B cell (primary cell): ENCODE data around the gene CTSO. TPM values are rescaled to one million over a fixed set of nuclear protein-coding genes. Genes with fewer than 3 reads are reported as not detected.

Source experiments
- ATAC-seq: fragments of 200-7000 bp; cut with Tn5 transposase; one replicate; pipeline ENCODE4 v1.10.0; 2021; ENCODE audit warnings: low read depth, mild to moderate bottlenecking, moderate number of reproducible peaks, moderate library complexity
- CTCF ChIA-PET: fragments of 350-600 bp; sonication (Branson Sonifier 250); formaldehyde crosslinking; loops from one replicate; lab custom pipeline; 2021; ENCODE audit warnings: antibody characterized with exemption, inconsistent platforms; lab: Charles Lee
- POLR2A ChIA-PET: fragments of 350-600 bp; sonication (Branson Sonifier 250); formaldehyde crosslinking; loops from one replicate; lab custom pipeline; 2021; ENCODE audit warnings: antibody characterized with exemption; lab: Charles Lee
- DNase-seq: peaks from one replicate; pipeline ENCODE4 v3.0.0; 2013
- H2AFZ ChIP-seq: 2 replicates; pipeline ENCODE4 v1.6.1; 2012; ENCODE audit warnings: mild to moderate bottlenecking, low read depth, low read length; ENCODE audit not compliant: insufficient read depth, poor library complexity, severe bottlenecking
- H3K27ac ChIP-seq, 2 donors: 1 replicate in 1 of 2; 2 replicates in 1 of 2; pipeline ENCODE4 v1.5.1; 2012 to 2013; ENCODE audit warnings: low read length in 2 of 2, mild to moderate bottlenecking in 2 of 2, moderate library complexity in 1 of 2
- H3K27me3 ChIP-seq, 4 experiments: fragments of 200-600 bp in 1 of 4; sonication (generic) in 1 of 4; replicated peaks in 1 of 4; 1 replicate in 2 of 4; 2 replicates in 2 of 4; pipeline versions ENCODE4 v1.6.1 to v1.7.0; 2013 to 2016; ENCODE audit warnings: low read length in 3 of 4, mild to moderate bottlenecking in 2 of 4, mixed read lengths in 1 of 4, moderate library complexity in 1 of 4; ENCODE audit not compliant: insufficient read depth in 4 of 4, control insufficient read depth in 3 of 4; ENCODE audit errors: control extremely low read depth in 1 of 4
- H3K36me3 ChIP-seq, 2 experiments: replicated peaks in 1 of 2; 1 replicate in 1 of 2; 2 replicates in 1 of 2; pipeline versions ENCODE4 v1.6.1 to v1.7.1; 2013; ENCODE audit warnings: low read length in 1 of 2; ENCODE audit not compliant: insufficient read depth in 2 of 2, control insufficient read depth in 1 of 2; ENCODE audit errors: control extremely low read depth in 1 of 2, extremely low read depth in 1 of 2
- H3K4me1 ChIP-seq, 2 donors: fragments of 200-600 bp in 1 of 2; sonication (generic) in 1 of 2; 1 replicate in 1 of 2; 2 replicates in 1 of 2; pipeline versions ENCODE4 v1.5.1 to v1.6.1; 2013 to 2017; ENCODE audit warnings: low read length in 2 of 2; ENCODE audit not compliant: control insufficient read depth in 2 of 2, insufficient read depth in 2 of 2
- H3K4me2 ChIP-seq: replicated peaks from 2 replicates; pipeline ENCODE3; 2012; ENCODE audit warnings: mild to moderate bottlenecking, low read depth, low read length; ENCODE audit not compliant: poor library complexity, severe bottlenecking
- H3K4me3 ChIP-seq, 5 experiments: fragments of 200-600 bp in 1 of 5; sonication (generic) in 1 of 5; 1 replicate in 3 of 5; 2 replicates in 2 of 5; pipeline versions ENCODE4 v1.5.1 to v1.7.0; 2011 to 2016; ENCODE audit warnings: low read length in 4 of 5, mild to moderate bottlenecking in 4 of 5, low read depth in 2 of 5, control low read depth in 1 of 5, moderate library complexity in 1 of 5; ENCODE audit not compliant: insufficient read depth in 1 of 5; ENCODE audit errors: control extremely low read depth in 1 of 5, extremely low read depth in 1 of 5
- H3K79me2 ChIP-seq: fragments of 200-600 bp; sonication (generic); one replicate; pipeline ENCODE4 v1.6.0; 2016; ENCODE audit warnings: low read length; ENCODE audit not compliant: control insufficient read depth, insufficient read depth
- H3K9ac ChIP-seq: fragments of 200-600 bp; sonication (generic); 2 replicates; pipeline ENCODE4 v1.6.1; 2017; ENCODE audit warnings: mild to moderate bottlenecking, low read length, moderate library complexity
- H3K9me3 ChIP-seq, 3 donors: one replicate each; pipeline versions ENCODE4 v1.6.1 to v1.7.1; 2013; ENCODE audit warnings: low read length in 2 of 3; ENCODE audit not compliant: control insufficient read depth in 2 of 3, insufficient read depth in 1 of 3; ENCODE audit errors: control extremely low read depth in 1 of 3
- H4K20me1 ChIP-seq: 2 replicates; pipeline ENCODE4 v1.6.0; 2012; ENCODE audit warnings: mild to moderate bottlenecking, low read length; ENCODE audit not compliant: insufficient read depth, control insufficient read depth, poor library complexity, severe bottlenecking
- H3K27ac Mint-ChIP-seq: one replicate; pipeline ENCODE4 v1.8.0; 2021; ENCODE audit warnings: mixed read lengths
- H3K27me3 Mint-ChIP-seq: one replicate; pipeline ENCODE4 v1.8.0; 2021; ENCODE audit warnings: mixed read lengths
- H3K4me1 Mint-ChIP-seq: one replicate; pipeline ENCODE4 v1.8.0; 2021; ENCODE audit warnings: mixed read lengths
- H3K4me3 Mint-ChIP-seq: one replicate; pipeline ENCODE4 v1.8.0; 2021; ENCODE audit warnings: mixed read lengths
- H3K9me3 Mint-ChIP-seq: one replicate; pipeline ENCODE4 v1.8.0; 2022; ENCODE audit warnings: mixed read lengths; ENCODE audit not compliant: insufficient read depth
- CTCF ChIP-seq: fragments of 200-600 bp; IDR thresholded peaks from one replicate; pipeline ENCODE4 v1.8.0; 2022; ENCODE audit warnings: antibody characterized with exemption, mild to moderate bottlenecking
- EZH2 ChIP-seq: IDR thresholded peaks from 2 replicates; pipeline ENCODE4 v1.6.1; 2012; ENCODE audit warnings: borderline replicate concordance, low read depth, mild to moderate bottlenecking, moderate library complexity, low read length; ENCODE audit not compliant: insufficient read depth, poor library complexity, severe bottlenecking
- WGBS: methylation state at CpG from one replicate; pipeline ENCODE4 v1.1.5; 2013; ENCODE audit warnings: missing lambda C conversion rate; ENCODE audit not compliant: insufficient coverage; 5-methylcytosine and 5-hydroxymethylcytosine counted together
- intact Hi-C: fragments of 100-400 bp; cut with micrococcal nuclease; formaldehyde crosslinking; loops from one replicate; pipeline ENCODE4 v1.10.0; 2022
- polyA plus RNA-seq: library from polyadenylated mRNA; depleted of rRNA; stranded (reverse); fragments of >200 nt; gene quantifications from 2 replicates; pipeline ENCODE4 v1.2.3, GENCODE V29; 2012
- total RNA-seq, 2 donors: library from RNA; stranded (reverse); fragments of 120-200 nt in 1 of 2; gene quantifications; 1 replicate in 1 of 2; 2 replicates in 1 of 2; pipeline versions ENCODE4 v1.2.3 to v1.2.4, GENCODE V29; 2013 to 2022

CTSO gene
- total and polyA plus RNA-seq, 2 donors (not counting 1 experiment from before 2014, with no cell fraction given), result 8.5 to 15.5 TPM

GRCh38 chr4:155946486-155946885 is 7.2 kb downstream of the CTSO start:
- intact Hi-C loops, result no loop called here

GRCh38 chr4:155944516-155944915 is 9.2 kb downstream of the CTSO start:
- ChIA-PET CTCF (interaction anchor here (0.7 to 1.9 kb wide), 2 partner anchors 9 to 530 kb away, joined by 4 to 11 read pairs; partner anchors contain the start of gene CTSO), POLR2A (no interaction called here)
- ATAC-seq (no peak), DNase-seq (no peak)
- Histone ChIP-seq H4K20me1 (no peaks in the 10 kb centered on the region), H3K9me3 (no peaks in the 10 kb centered on the region), H3K27ac (no peak overlapping the region), H2AFZ (no peak overlapping the region), H3K36me3 (peaks cover 8 to 15% of the 10 kb centered on the region in 2 experiments), H3K4me1 (no peaks in the 10 kb centered on the region), H3K4me3 (no peak overlapping the region), H3K4me2 (no peak overlapping the region), H3K27me3 (no peaks in the 10 kb centered on the region), H3K79me2 (no peaks in the 10 kb centered on the region), H3K9ac (no peak overlapping the region)
- no peak overlapping the region for H3K4me3 Mint-ChIP-seq
- TF ChIP-seq CTCF (no peak), EZH2 (no peak)
- WGBS, result 100% methylated on average over 1 of the region's 1 CpG
- H3K27me3 Mint-ChIP-seq, result no peaks in the 10 kb centered on the region
- intact Hi-C loops, result no loop called here
- H3K4me1 Mint-ChIP-seq, result no peaks in the 10 kb centered on the region
- no peaks in the 10 kb centered on the region for H3K9me3 Mint-ChIP-seq
- H3K27ac Mint-ChIP-seq, result no peak overlapping the region

More at GRCh38 chr4:155946486-155946885, 7.2 kb downstream of the CTSO start:
- H3K27ac ChIP-seq, result no peak overlapping the region
- H3K4me3 Mint-ChIP-seq, result no peak overlapping the region
- H3K79me2 ChIP-seq, result no peaks in the 10 kb centered on the region
- no peak overlapping the region for H3K4me2 ChIP-seq
- no peaks in the 10 kb centered on the region for H3K9me3 Mint-ChIP-seq
- ChIA-PET POLR2A (no interaction called here), CTCF (no interaction called here)
- H3K27ac Mint-ChIP-seq, result no peak overlapping the region
- no peaks in the 10 kb centered on the region for H3K27me3 ChIP-seq
- no peak for TF ChIP-seq CTCF
- no peak for TF ChIP-seq EZH2
- H3K4me1 ChIP-seq, result no peaks in the 10 kb centered on the region
- H3K27me3 Mint-ChIP-seq, result no peaks in the 10 kb centered on the region
- DNase-seq, result no peak
- peaks cover 7% of the 10 kb centered on the region in 2 experiments for H3K36me3 ChIP-seq
- H3K9ac ChIP-seq, result no peak overlapping the region
- no peaks in the 10 kb centered on the region for H3K4me1 Mint-ChIP-seq
- no peaks in the 10 kb centered on the region for H3K9me3 ChIP-seq
- no peaks in the 10 kb centered on the region for H4K20me1 ChIP-seq
- no peak for ATAC-seq
- H3K4me3 ChIP-seq, result no peak overlapping the region
- no peak overlapping the region for H2AFZ ChIP-seq
- WGBS, result 100% methylated on average over 1 of the region's 4 CpGs
